ENCODE measurements around the gene GRIK2.

GRIK2 gene

DNA sequence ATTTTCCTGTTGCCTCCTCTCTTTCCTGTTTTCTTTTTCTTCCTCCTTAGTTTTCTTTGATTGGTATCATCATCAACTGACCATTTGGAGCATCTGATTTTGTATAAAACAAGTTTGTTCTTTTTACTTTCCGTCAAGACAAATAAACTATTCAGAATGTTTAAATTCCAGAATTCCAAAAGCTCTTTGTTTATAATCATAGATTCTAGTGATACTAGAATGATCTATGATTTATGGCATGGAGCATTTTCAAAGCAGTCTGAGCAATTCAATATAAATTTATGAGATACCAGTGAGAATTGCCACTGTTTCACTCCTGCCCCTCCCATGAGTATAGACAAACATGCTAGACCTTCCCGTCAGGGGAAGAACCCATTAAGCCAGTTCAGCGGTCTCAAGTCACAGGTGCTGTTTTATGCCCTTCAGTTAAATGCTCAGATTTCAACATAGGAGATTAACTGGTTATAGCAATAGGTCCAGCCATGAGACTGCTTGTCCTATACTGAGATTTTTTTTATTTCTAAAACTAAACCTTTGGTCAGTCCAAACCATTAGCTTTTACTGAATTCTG, 60.7 kb downstream of the GRIK2 start:
- DNase-seq (ENCODE audit: low read depth) = no peak

DNA sequence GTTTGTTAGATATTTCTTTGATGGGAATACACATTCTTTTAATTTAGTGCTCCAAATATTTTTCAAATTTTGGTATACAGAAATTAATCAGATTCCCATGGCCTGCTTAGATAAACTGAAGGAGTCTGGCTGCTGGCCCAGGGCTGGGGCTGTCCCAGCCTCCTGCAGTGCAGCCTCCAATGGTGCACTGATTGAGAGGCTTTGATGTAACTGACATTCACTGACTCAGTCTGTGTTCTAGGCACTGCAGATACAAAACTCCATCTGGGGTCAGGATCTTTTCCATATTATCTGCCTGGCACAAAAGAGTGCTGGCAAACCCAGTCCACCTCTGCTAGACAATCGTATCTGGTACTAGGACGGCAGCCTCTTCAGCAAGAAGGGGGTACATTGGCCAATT, 64.8 kb downstream of the GRIK2 start:
- no peak for DNase-seq (ENCODE audit: low read depth)

DNA sequence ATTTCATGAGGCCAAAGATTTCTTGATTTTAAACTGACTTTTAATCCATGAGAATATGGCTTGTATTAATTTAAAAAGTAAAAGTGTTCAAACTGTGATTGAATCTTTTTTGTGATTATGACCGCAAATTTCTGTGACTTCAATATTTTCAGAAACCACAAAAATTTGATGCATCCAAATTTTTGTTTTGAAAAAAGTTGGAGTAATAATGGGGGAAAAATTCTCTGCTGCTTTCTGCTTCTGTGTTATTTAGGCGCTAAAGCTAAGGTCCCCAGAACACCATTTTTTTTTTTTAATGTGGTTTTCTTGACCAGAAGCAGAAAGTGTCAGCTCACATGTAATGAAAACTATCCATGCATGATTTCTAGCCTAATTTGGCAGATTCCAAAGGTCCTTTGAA, 65.3 kb downstream of the GRIK2 start:
- no peak for DNase-seq (ENCODE audit: low read depth)

DNA sequence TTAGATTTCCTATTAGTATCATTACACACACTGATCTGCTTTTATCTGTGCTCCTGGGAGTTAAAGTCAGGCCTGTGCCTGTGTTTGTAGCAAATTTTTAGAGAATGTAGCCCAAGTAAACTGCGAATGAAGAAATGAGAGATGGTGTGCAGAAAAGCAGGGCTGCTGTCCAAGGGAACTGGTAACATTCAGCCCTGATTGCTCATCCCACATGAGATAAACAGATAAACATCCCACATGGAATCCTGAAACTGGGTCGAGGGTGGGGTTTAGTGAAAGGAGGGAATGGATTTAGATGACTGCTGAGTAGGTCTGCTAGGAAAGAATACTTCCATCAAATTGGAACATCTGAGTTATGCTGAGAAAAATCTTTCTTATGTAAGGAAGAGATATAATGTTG, 69.1 kb downstream of the GRIK2 start:
- no peak for DNase-seq (ENCODE audit: low read depth)

DNA sequence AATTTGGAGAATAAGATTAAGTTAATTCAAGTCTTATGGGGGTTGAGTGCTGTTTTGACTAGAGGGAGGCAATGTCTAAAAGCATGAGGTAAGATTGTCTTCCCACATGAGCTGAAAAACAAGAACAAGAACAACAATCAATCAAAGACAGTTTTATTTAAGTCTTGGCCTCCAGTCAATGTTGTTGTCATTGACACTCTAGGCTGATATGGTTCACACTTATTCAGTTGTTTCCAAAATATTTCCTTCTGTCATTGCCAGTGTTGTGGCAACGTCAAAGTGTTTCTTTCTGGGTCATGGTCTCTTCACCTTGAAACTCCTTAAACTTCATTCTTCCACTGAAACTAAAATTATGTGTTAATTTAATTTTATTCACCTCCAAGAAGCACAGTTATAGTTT, 72.4 kb downstream of the GRIK2 start:
- no peak for DNase-seq (ENCODE audit: low read depth)

DNA sequence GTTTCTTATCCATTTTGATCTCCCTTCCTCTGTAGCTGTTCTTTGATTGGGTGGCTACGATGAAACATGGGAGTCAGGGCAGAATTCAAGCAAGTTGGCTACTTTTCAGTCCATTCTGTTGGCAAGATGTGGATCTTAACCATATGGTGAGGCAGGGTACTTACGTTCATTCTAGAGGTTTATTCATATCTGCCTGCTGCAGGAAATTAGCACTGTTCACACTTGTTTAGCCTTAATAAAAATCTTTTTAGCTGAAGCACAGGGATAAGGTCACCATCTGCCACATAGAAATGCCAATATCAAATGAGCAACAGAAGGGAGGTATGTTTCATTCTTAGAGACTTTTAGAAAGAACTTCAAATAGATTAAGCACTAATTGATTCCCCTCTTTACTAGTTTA, 83.9 kb downstream of the GRIK2 start:
- DNase-seq (ENCODE audit: low read depth) = no peak

DNA sequence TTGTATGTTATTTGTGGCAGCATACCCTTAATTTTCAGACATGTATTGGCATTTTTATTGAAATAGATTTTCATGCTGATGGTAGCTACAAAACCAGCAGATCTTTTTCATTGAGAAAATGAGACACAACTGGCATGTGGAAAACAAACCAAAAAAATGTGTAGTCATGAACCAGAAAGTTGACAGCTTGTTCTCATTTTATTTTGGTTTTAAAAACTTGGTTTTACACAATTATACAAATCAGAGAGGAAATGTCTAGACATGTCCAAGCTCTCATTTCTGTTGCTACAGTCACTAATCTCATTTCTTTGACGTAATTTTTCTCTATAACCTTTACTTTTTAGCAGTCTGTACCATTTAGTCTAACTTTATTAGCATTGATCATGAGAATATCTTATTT, 85.4 kb downstream of the GRIK2 start:
- no peak for DNase-seq (ENCODE audit: low read depth)

DNA sequence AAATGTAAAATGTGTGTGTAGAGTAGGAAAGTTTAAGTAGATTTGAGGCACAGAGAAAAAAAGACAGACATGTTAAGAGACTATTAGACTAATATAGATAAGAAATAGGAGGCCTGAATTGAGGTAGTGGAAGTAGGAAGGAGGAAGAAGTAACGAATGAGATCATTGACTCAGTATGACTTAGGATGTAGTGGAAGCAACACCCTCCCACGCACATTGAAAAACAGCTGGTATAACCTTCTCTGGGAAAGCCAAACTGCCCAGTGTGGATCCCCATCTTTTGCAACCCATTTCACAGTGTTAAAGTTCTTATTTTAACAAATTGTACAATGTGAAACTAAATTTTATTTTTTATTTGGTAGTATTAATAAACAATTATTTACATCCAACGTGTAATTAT, 89.1 kb downstream of the GRIK2 start:
- DNase-seq (ENCODE audit: low read depth) = no peak

DNA sequence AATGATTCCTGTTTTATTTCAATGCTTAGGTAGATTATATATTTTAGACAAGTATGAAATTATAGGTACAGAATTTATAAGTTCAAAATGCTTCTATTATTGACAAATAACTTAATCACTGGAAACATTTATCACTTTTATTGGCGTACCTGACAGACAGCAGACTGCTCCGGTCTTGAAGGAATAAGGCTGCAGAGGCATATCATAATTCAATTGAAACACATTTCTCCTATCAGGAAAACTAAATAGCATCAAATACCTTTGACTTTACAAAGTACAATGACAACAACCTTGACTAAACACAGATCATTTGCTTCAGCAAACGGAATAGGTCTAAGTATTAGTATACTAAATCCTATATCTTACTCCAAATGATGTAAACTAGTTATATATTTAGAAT, 91.3 kb downstream of the GRIK2 start:
- no peak for DNase-seq (ENCODE audit: low read depth)

DNA sequence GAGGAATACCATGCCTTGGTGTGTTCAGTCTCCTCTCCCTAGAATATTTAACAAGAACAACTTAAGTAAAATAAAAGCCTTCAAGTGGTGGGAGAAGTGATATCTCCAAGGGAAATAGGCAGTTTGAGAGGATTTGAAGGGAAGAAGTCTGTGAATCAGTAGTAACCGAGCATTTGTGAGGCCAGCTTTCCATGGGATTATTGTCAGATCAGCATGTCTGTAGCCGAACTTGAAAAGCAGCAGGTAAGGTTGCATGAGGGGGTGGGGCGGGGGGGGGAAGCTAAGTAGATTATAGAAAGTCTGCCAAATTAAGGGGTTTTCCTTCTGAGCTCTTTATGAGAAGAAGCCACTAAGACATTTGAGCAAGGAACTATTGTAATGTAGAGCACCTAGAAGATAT, 92.6 kb downstream of the GRIK2 start:
- no peak for DNase-seq (ENCODE audit: low read depth)

DNA sequence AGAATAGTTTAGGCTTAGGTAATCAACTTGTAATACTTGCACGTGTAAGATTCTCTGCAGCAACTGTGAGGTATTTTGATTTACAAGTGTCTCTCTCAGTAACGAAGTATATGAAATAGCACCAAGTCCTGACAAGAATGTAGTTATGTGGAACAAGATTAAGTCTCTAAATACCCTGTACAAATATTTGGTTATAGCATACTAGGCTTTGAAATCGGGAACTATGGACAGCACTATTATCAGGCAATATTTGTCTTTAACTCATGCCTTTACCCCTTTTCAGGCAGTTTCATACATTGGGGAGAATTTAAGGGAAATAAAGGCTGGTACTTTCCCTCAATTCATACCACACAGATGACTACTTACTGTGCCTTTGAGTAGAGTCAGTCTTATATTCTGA, 93.2 kb downstream of the GRIK2 start:
- DNase-seq (ENCODE audit: low read depth) = no peak

DNA sequence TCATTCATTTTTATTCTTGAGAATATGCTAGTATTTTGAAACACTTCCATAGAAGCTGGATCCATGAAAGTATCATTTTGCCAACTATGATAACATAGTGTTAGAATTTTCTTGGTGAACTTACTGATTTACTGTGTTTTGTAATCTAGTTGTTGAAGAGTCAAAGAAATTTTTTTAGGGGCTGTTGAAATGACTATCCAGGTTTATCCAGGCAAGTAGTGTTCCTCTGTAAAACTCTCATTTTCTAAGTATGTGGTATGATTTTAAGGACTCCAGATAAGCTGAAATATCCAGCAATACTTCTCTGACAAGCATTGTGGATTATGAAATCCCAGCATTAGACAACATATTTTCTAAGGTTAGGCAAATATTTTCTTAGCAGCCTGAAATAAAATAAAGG, 95.9 kb downstream of the GRIK2 start:
- DNase-seq (ENCODE audit: low read depth) = no peak

DNA sequence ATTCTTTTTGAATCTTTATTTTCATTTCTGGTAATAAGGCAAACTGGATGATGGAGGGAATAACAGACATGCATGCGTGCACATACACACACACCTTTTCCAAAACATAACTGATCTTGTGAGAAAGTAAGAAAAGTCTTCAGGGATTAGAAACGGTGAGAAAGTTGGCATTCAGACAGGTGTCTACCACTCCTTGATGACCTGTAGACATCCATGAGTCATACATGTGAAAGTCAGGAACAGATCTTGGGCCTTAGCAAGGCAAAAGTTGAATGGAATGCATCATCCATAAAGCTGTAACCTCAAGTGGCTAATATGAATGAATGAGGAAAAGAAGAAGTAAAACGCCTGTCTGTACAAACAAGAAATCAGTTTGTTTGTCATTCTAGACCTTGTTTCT, 97.3 kb downstream of the GRIK2 start:
- DNase-seq (ENCODE audit: low read depth) = no peak

DNA sequence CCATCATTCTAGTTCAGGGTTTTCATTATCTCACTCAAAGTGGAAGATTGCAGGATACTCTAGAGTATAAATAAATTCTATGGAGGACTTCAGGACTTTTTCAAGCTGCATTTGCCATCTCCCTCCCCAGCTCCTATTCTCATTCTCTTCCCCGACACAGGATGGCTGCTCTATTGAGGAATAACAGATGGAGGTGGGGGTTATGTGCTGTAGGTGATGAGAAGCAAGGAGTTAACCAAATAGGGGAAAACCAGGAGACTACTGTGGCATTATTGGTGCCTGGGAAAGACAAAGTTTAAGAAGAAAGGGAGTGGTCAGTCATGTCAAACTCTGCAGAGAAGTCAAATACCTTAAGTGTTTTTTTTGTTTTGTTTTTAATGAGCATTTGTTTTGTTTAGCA, 109.3 kb downstream of the GRIK2 start:
- DNase-seq (ENCODE audit: low read depth) = no peak

DNA sequence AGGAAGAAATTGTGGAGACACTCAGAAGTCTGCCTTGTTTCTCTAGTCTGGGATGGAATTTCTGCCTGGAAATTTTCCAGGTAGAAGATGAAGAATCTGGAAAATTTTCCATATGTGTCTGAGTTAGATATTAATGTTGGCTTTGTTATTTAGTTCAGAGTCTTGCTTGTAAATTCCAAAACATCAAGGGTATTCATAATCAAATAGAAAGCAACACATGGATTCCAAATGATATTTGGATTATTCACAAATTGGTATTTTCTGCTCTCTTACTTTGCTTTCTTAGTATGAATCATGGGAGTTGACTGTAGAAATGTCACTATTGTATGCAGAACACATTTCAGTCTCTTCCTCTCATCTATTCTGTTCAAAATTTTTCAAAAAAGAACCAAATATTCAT, 116.0 kb downstream of the GRIK2 start:
- no peak for DNase-seq (ENCODE audit: low read depth)

DNA sequence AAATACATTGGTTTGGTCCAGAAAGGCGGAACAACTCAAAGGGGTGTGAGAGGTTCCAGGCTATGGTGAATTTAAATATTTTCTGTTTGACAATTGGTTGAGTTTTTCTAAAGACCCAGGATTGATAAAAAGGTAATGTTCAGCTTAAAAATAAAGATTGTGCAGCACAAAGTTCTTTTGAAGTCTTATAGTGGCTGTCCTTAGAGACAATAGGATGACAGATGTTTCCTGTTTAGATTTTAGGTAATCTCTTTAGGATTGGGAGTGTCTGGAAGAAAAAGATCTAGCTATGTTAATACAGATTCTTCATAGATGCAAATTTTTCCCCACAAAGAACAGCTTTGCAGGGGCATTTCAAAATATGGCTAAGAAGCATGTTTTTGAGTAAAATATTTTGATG, 119.7 kb downstream of the GRIK2 start:
- no peak for DNase-seq (ENCODE audit: low read depth)

DNA sequence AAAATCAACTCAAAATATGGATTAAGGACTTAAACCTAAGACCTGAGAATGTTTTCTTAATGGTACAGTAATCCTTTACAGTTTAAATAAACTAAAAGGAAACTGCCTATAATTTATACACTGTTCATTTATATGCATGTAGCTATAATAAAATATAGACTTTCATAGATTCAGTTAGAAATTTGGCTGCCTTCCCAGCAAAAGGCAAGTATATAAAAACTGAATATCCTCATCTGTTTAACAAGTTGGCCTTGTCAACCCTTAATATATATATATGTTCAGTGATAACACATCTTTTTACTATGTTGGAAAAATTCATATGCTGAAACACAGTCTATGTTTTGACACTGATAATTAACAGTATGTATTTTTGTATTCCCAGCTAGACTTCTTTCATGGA, 123.1 kb downstream of the GRIK2 start:
- no peak for DNase-seq (ENCODE audit: low read depth)

DNA sequence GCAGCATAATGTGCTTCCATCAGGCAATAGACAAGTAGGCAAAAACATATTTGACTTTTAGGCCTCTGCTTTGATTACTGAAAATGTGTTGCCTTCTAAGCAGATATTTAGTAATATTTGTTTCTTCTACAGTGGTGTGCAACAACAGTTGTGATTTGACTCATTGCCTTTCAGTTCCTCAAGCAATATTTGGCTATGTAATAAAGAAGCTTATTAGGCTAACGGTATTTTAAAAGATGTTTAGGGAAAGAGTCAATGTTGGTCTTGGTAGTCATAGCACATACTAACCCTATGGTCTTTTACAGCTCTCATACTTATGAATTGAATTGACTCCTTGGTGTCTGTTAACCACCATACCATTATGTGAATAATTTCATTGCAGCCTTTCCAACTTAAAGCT, 124.1 kb downstream of the GRIK2 start:
- no peak for DNase-seq (ENCODE audit: low read depth)

DNA sequence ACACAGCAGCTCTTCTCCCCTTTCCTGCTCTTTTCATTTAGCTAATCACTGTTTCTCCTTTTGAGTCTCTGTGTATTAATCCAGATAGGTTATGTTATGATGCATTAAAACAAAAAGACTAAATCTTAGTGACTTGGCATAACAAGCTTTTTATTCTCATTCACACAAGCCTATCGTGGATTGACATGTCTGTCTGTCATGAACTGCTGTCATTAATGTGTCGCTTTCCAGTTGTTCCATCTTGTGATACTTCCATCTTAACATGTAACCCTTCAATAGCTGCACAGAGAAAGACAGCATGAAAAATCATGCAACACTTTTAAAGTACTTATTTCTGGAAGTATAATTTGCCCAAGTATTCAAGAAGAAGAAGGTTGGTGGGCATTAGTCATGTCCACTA, 128.7 kb downstream of the GRIK2 start:
- DNase-seq (ENCODE audit: low read depth) = no peak

DNA sequence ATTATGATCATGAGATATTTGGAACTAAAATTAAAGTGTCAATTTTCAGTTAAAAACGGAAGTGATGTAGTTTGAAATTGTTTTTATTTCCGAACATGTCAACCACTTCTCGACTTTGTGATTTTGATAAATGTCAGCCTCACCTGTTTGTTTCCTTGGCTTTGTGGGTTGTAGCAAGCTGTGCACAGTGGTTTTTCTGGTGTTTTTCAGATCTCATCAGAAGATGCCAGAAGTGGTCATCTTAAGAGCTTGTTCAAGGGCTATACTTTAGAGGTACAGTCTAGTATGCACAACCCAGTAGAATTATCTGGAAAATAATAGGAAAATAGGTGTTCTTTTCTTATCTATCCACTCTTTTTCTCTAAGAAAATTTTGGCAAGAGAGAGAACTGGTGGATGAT, 134.0 kb downstream of the GRIK2 start:
- no peak for DNase-seq (ENCODE audit: low read depth)

DNA sequence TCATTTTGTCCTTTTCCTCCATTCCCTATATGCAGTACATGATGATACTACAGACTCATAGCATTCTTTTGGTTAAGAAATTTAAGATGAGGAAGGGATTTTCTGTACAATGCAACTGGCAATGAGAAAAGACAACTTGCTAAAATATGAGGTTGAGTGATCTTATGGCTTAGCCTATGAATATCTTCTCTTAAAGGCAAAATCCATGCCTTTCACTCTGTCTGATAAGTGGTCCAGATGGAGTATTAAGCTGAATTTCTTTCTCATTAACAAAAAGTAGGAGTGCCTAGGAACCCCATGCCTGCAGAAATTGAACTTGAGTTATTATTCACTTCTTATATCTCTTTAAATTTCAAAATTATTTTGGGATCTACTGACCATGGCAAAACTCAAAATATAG, 135.3 kb downstream of the GRIK2 start:
- DNase-seq (ENCODE audit: low read depth) = no peak

DNA sequence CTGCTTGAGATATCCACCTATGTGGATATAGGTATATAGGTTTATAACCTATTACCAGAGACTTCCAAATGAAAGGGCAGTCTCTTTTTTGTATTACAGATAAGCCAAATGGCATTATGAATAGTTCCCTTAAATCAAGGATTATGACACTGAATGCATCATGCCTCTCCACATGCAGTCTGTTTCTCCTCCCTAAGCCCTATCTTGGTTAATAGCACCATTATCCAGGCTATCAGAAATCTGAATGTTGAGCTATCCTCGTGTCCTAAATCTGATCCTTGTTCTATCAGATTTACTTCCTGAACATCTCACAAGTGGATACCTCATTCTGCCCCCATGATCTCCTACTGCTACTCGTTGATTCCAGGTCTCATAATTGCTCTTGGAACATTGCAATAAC, 138.0 kb downstream of the GRIK2 start:
- DNase-seq (ENCODE audit: low read depth) = no peak

DNA sequence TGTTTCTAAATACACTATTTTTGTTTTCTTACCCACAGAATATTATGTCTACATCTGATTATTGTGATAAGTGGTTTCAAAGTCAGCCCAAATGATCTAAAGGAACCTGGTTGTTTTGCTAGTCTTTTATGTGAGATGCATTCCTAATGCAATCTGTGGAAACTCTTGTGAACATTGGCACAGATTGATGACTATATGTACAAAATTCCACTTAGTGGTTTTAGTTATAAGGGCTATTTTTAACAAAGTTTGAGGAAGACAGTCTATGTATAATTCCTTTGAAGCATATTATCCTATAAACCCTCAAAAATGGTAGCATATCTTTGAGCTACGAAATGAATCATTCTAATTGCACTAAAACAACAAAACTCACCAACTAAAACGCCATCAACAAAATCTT, 140.9 kb downstream of the GRIK2 start:
- DNase-seq (ENCODE audit: low read depth) = no peak

DNA sequence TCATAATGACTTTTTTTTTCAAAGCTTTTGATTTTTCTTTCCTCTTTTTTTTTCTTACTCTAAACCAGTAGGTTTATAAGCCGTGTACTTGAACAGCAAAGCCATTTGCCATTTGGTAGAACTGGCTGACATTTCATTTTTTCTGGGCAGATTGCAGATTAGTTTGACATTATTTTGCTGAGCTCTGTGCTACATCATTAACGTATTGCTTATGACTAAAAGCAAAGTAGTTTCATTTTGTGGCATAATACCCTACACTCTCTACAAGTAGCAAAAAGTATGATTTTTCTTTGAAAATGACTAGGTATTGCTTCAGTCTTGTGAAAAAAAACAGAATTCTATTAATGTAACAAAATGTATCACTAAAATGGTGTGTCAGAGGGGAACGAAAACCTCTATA, 141.3 kb downstream of the GRIK2 start:
- no peak for DNase-seq (ENCODE audit: low read depth)

DNA sequence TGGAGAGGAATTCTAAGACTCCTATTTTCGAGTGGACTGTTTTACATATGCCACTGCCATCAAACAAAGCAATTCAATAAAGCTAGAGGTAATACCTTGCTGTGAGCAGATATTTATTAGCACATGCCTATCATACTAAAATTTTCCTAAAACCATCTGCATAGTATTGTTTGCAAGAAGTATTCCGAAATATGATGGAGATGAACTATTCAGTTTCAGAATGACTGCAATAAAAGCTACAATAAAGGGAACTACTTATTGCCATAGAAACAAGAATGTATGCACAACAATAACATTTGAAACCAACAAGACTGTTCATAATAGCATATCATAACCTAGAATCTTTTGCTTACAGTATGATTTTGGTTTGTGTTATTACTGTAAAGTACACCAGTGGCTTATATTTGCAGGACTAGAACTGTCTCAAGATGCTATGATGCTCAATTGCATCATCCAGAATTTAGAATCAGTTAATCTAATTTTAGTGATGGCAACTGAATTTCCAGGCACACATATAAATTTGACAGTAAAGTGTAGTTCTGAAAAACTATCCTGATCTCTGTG, 144.3 kb downstream of the GRIK2 start:
- no peak for DNase-seq (ENCODE audit: low read depth)
